Measurements from ENCODE around the gene NRBF2. TPM values are rescaled to one million over a fixed set of nuclear protein-coding genes. Genes with fewer than 3 reads are reported as not detected.
"Not testable (repeated sequence)": the region's sequence is repeated elsewhere in the genome, so short reads cannot be mapped to it uniquely, and the experiment has no call there.

The NRBF2 gene
- polyA plus RNA-seq, 2 donors = 6.7 to 10.7 TPM

DNA sequence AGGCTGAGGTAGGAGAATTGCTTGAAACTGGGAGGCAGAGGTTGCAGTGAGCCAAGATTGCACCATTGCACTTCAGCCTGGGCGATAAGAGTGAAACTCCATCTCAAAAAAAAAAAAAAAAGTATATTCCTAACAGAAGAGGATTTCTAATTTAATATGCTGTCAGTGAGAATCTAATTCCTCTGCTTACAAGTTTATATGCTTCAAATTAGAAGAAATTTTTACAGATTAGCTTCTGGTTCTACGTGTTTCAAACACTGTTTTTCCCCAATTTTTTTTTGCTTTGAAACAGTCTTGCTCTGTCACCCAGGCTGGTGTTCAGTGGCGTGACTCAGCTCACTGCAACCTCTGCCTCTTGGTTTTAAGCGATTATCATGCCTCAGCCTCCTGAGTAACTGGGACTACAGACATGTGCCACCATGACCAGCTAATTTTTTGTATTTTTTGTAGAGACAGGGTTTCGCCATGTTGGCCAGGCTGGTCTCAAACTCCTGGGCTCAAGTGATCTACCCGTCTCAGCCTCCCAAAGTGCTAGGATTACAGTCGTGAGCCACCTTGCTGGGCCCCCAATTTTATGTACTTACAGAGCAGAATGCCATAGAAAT is 30.7 kb upstream of the NRBF2 start:
- H3K36me3 ChIP-seq (ENCODE audit: control insufficient read depth in 2 of 2, insufficient read depth in 2 of 2, low read length in 1 of 2); H3K27ac ChIP-seq (ENCODE audit: low read depth in 2 of 2, low read length in 1 of 2); H3K4me1 ChIP-seq (ENCODE audit: control insufficient read depth in 2 of 2, insufficient read depth in 2 of 2, low read length in 1 of 2); H3K9me3 ChIP-seq (ENCODE audit: control insufficient read depth in 2 of 2, insufficient read depth in 1 of 2, low read depth in 1 of 2, low read length in 1 of 2); H3K4me3 ChIP-seq (ENCODE audit: low read depth in 1 of 2, low read length in 2 of 2); H3K27me3 ChIP-seq (ENCODE audit: control insufficient read depth in 1 of 2, insufficient read depth in 2 of 2, low read length in 2 of 2): not testable (repeated sequence)
- 83 to 86% methylated on average over 7 of the region's 7 CpGs for WGBS, 2 donors

DNA sequence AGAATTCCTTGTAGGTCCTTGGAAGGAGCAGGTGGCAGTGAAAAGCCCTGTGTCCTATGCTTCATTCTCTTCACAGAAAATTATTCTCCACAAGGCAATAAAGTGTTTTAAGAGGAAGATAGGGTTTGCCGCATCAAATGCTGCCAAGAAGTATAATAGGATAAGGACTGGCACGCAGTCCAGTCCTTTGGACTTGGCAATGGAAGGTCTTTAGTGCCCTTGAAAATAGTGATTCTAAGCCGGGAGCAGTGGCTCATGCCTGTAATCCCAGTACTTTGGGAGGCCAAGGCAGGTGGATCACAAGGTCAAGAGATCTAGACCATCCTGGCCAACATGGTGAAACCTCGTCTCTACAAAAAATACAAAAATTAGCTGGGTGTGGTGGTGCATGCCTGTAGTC is 29.9 kb upstream of the NRBF2 start:
- H3K27ac ChIP-seq (ENCODE audit: low read depth in 2 of 2, low read length in 1 of 2); H3K27me3 ChIP-seq (ENCODE audit: control insufficient read depth in 1 of 2, insufficient read depth in 2 of 2, low read length in 2 of 2); H3K4me1 ChIP-seq (ENCODE audit: control insufficient read depth in 2 of 2, insufficient read depth in 2 of 2, low read length in 1 of 2); H3K36me3 ChIP-seq (ENCODE audit: control insufficient read depth in 2 of 2, insufficient read depth in 2 of 2, low read length in 1 of 2); H3K4me3 ChIP-seq (ENCODE audit: low read depth in 1 of 2, low read length in 2 of 2); H3K9me3 ChIP-seq (ENCODE audit: control insufficient read depth in 2 of 2, insufficient read depth in 1 of 2, low read depth in 1 of 2, low read length in 1 of 2): not testable (repeated sequence)
- whole genome bisulfite sequencing, 2 donors = 84 to 92% methylated on average over 4 of the region's 4 CpGs

DNA sequence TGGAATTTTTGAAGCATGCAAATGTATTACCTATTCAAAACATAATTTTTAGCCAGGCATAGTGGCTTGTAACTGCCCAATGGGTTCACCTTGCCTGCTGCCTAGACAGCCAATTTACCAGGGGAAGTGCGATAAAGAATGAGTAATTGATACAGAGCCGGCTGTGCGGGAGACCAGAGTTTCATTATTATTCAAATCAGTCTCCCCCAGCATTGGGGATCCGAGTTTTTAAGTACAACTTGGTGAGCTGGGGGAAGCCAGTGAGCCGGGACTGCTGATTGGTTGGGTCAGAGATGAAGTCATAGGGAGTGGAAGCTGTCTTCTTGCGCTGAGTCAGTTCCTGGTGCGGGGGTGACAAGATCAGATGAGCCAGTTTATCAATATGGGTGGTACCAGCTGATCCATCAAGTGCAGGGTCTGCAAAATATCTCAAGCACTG is 29.1 kb upstream of the NRBF2 start:
- Histone ChIP-seq H3K9me3 (ENCODE audit: control insufficient read depth in 2 of 2, insufficient read depth in 1 of 2, low read depth in 1 of 2, low read length in 1 of 2) (no peaks in the 10 kb centered on the region), H3K4me3 (ENCODE audit: low read depth in 1 of 2, low read length in 2 of 2) (no peak overlapping the region), H3K27me3 (ENCODE audit: control insufficient read depth in 1 of 2, insufficient read depth in 2 of 2, low read length in 2 of 2) (no peaks in the 10 kb centered on the region), H3K27ac (ENCODE audit: low read depth in 2 of 2, low read length in 1 of 2) (no peak overlapping the region), H3K36me3 (ENCODE audit: control insufficient read depth in 2 of 2, insufficient read depth in 2 of 2, low read length in 1 of 2) (no peaks in the 10 kb centered on the region), H3K4me1 (ENCODE audit: control insufficient read depth in 2 of 2, insufficient read depth in 2 of 2, low read length in 1 of 2) (no peaks in the 10 kb centered on the region)
- WGBS, 2 donors = 69 to 71% methylated on average over 7 of the region's 7 CpGs

DNA sequence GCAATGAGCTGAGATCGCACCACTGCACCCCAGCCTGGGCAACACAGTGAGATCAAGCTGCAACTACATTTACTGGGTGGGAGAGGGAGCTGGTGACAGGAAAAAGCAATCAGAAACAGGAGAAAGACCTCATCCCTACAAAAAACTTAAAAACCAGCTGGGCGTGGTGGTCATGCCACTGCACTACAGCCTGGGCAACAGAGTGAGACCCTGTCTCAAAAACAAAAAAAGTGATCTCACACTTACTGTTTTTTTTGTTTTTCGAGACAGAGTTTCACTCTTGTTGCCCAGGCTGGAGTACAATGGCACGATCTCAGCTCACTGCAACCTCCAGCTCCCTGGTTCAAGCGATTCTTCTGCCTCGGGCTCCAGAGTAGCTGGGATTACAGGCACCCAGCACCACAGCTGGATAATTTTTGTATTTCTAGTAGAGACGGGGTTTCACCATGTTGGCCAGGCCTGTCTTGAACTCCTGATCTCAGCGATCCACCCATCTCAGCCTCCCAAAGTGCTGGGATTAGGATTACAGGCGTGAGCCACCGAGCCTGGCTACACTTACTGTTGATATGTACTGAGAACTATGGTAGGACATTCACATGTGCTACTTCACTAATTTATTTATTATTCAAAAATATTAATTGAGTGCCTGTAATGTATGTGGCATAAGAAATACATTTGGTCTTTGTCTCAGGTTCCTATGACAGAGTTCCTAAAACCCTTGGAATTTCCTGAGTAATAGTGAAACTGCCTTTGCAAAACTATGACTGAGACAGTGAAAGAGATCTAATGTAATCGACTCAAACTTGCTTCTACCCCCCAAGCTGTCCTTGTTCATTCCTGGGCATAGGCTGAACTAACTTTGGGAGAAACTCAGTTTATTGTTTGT is 27.7 kb upstream of the NRBF2 start:
- Histone ChIP-seq H3K4me1 (ENCODE audit: control insufficient read depth in 2 of 2, insufficient read depth in 2 of 2, low read length in 1 of 2) (no peaks in the 10 kb centered on the region), H3K4me3 (ENCODE audit: low read depth in 1 of 2, low read length in 2 of 2) (no peak overlapping the region), H3K27me3 (ENCODE audit: control insufficient read depth in 1 of 2, insufficient read depth in 2 of 2, low read length in 2 of 2) (no peaks in the 10 kb centered on the region), H3K9me3 (ENCODE audit: control insufficient read depth in 2 of 2, insufficient read depth in 1 of 2, low read depth in 1 of 2, low read length in 1 of 2) (no peaks in the 10 kb centered on the region), H3K36me3 (ENCODE audit: control insufficient read depth in 2 of 2, insufficient read depth in 2 of 2, low read length in 1 of 2) (no peaks in the 10 kb centered on the region), H3K27ac (ENCODE audit: low read depth in 2 of 2, low read length in 1 of 2) (no peak overlapping the region)
- 82 to 83% methylated on average over 11 of the region's 11 CpGs for WGBS, 2 donors

DNA sequence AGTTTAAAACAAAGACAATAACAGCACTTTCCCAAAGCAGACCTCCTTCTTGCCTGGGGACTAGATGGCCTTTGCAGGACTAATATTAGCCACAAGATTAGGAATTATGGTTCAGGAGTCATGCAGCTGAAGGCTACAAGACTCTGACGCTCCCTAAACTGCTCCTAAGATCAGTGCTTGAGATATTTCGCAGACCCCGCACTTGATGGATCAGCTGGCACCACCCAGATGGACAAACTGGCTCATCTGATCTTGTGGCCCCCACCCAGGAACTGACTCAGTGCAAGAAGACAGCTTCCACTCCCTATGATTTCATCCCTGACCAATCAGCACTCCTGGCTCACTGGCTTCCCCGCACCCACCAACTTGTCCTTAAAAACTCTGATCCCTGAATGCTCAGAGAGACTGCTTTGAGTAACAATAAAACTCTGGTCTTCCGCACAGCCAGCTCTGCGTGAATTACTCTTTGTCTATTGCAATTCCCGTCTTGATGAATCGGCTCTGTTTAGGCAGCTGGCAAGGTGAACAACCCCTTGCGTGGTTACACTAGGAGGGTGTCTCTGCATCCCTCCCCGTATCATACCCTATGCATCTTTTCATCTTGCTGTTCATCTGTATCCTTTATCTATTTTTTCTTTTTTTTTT is 26.9 kb upstream of the NRBF2 start:
- no peaks in the 10 kb centered on the region for H3K27me3 ChIP-seq (ENCODE audit: control insufficient read depth in 1 of 2, insufficient read depth in 2 of 2, low read length in 2 of 2)
- H3K27ac ChIP-seq (ENCODE audit: low read depth in 2 of 2, low read length in 1 of 2) = peak overlapping the region in 1 of 2 donors; percentile 42
- 56 to 63% methylated on average over 10 of the region's 10 CpGs for WGBS, 2 donors
- H3K36me3 ChIP-seq (ENCODE audit: control insufficient read depth in 2 of 2, insufficient read depth in 2 of 2, low read length in 1 of 2) = no peaks in the 10 kb centered on the region
- H3K4me1 ChIP-seq (ENCODE audit: control insufficient read depth in 2 of 2, insufficient read depth in 2 of 2, low read length in 1 of 2) = no peaks in the 10 kb centered on the region
- H3K4me3 ChIP-seq (ENCODE audit: low read depth in 1 of 2, low read length in 2 of 2) = no peak overlapping the region
- H3K9me3 ChIP-seq (ENCODE audit: control insufficient read depth in 2 of 2, insufficient read depth in 1 of 2, low read depth in 1 of 2, low read length in 1 of 2) = no peaks in the 10 kb centered on the region

DNA sequence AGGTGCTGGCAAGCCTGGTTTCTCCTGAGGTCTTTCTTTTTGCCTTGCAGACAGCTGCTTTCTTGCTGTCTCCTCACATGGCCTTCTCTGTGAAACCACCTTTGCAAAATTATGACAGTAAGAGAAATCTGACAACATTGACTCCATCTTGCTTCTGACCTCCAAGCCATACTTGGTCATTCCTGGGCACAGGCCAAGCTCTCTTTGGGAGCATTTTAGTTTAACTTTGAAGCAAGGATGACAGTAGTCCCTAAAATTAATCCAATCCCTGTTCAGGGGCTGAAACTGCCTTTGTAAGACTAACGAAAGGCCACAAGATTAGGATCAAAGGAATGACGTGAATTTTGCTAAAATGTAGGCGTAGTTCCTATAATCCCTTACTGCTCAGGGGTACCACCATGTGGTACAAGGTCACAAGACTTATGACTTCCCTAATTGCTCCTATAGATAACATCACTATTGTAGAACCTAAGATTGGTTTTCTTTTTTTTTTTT is 25.1 kb upstream of the NRBF2 start:
- H3K4me3 ChIP-seq (ENCODE audit: low read depth in 1 of 2, low read length in 2 of 2) = no peak overlapping the region
- WGBS, 2 donors = 54 to 56% methylated on average over 3 of the region's 3 CpGs
- H3K27me3 ChIP-seq (ENCODE audit: control insufficient read depth in 1 of 2, insufficient read depth in 2 of 2, low read length in 2 of 2) = no peaks in the 10 kb centered on the region
- no peaks in the 10 kb centered on the region for H3K9me3 ChIP-seq (ENCODE audit: control insufficient read depth in 2 of 2, insufficient read depth in 1 of 2, low read depth in 1 of 2, low read length in 1 of 2)
- no peaks in the 10 kb centered on the region for H3K36me3 ChIP-seq (ENCODE audit: control insufficient read depth in 2 of 2, insufficient read depth in 2 of 2, low read length in 1 of 2)
- H3K4me1 ChIP-seq (ENCODE audit: control insufficient read depth in 2 of 2, insufficient read depth in 2 of 2, low read length in 1 of 2) = no peaks in the 10 kb centered on the region
- H3K27ac ChIP-seq (ENCODE audit: low read depth in 2 of 2, low read length in 1 of 2) = no peak overlapping the region

DNA sequence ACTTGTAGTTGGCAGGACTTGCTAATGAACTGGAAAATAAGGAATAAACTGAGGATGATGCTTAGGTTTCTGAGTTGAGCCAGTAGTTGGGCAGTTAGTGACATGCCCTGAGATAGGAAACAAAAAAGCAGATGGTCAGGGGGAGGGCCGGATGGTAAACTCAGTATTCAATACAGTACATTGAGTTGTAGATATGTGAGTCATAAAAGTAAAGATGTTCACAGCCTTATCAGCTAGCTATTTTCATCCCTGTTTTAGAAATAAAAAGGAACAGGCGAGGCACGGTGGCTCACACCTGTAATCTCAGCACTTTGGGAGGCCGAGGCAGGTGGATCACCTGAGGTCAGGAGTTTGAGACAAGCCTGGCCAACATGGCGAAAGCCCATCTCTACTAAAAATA is 22.2 kb upstream of the NRBF2 start:
- 92% methylated on average over 5 of the region's 5 CpGs for WGBS, 2 donors
- H3K4me1 ChIP-seq (ENCODE audit: control insufficient read depth in 2 of 2, insufficient read depth in 2 of 2, low read length in 1 of 2) = no peaks in the 10 kb centered on the region
- H3K9me3 ChIP-seq (ENCODE audit: control insufficient read depth in 2 of 2, insufficient read depth in 1 of 2, low read depth in 1 of 2, low read length in 1 of 2) = no peaks in the 10 kb centered on the region
- H3K36me3 ChIP-seq (ENCODE audit: control insufficient read depth in 2 of 2, insufficient read depth in 2 of 2, low read length in 1 of 2) = no peaks in the 10 kb centered on the region
- H3K27ac ChIP-seq (ENCODE audit: low read depth in 2 of 2, low read length in 1 of 2) = no peak overlapping the region
- H3K4me3 ChIP-seq (ENCODE audit: low read depth in 1 of 2, low read length in 2 of 2) = no peak overlapping the region
- no peaks in the 10 kb centered on the region for H3K27me3 ChIP-seq (ENCODE audit: control insufficient read depth in 1 of 2, insufficient read depth in 2 of 2, low read length in 2 of 2)

DNA sequence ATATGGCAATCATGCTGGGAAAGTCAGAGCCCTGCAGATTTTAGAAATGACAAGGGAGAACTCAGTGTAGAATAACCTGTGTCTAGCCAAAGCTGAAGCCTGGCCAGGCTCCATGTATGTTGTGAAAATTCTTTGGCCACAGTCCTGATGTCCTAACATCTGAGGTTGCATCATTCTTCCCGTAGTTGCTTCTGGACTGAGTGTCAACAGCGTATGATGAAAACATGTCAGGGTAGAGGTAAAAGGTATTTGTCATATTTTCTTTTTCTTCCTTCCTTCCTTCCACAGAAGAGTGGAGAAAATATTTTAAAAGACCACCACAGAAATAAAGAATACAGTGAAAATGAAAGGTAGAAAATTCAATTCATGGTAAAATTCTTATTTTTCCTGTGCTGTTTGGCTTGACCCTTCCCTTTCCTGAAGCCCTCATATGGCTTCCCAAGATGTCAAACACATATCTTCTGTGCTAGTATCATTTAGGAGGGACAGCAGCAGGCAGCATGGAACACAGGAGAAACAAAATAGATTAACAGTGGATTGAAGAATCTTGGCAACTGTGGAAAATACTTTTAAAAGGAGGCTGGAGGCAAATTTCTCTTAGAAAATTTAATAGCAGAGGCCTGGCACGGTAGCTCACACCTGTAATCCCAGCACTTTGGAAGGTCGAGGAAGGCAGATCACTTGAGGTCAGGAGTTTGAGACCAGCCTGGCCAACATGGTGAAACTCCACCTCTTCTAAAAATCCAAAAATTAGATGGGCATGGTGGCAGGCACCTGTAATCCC is 18.9 kb upstream of the NRBF2 start:
- 37 to 51% methylated on average over 4 of the region's 4 CpGs for WGBS, 2 donors
- no peak overlapping the region for H3K4me3 ChIP-seq (ENCODE audit: low read depth in 1 of 2, low read length in 2 of 2)
- no peaks in the 10 kb centered on the region for H3K36me3 ChIP-seq (ENCODE audit: control insufficient read depth in 2 of 2, insufficient read depth in 2 of 2, low read length in 1 of 2)
- peaks cover 0 to 2% of the 10 kb centered on the region in 2 donors for H3K27me3 ChIP-seq (ENCODE audit: control insufficient read depth in 1 of 2, insufficient read depth in 2 of 2, low read length in 2 of 2)
- H3K4me1 ChIP-seq (ENCODE audit: control insufficient read depth in 2 of 2, insufficient read depth in 2 of 2, low read length in 1 of 2) = no peaks in the 10 kb centered on the region
- H3K27ac ChIP-seq (ENCODE audit: low read depth in 2 of 2, low read length in 1 of 2) = no peak overlapping the region
- H3K9me3 ChIP-seq (ENCODE audit: control insufficient read depth in 2 of 2, insufficient read depth in 1 of 2, low read depth in 1 of 2, low read length in 1 of 2) = no peaks in the 10 kb centered on the region

DNA sequence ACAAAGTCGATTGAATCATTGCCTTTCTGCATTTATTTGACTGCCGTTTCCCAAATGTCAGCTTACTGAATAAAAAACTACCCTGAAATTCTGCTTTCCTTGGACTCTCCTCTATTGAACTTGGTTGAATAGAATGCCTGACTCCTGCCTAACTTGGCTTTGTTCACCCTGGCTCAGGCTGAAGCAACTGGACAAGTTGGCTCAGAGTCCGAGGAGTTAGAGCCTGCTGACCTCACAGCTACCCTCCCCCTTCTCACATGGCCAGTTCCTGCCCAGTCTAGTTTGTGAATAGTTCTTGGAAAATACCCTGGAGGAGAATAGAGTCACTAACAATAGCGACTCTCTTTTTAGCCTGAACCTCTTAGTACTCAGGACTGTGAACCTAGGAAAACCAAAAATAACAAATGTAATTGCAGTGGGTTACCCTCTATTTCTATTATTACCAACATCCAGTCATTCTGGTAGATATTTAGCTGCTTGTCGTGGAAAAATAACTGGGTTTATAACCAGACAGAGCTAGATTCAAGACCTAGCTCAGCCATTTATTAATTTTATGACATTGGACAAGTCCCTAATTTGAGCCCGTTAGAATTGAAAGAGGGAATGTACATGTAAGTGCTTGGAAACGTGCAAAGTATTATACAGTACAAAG is 17.3 kb upstream of the NRBF2 start:
- no peaks in the 10 kb centered on the region for H3K4me1 ChIP-seq (ENCODE audit: control insufficient read depth in 2 of 2, insufficient read depth in 2 of 2, low read length in 1 of 2)
- no peaks in the 10 kb centered on the region for H3K36me3 ChIP-seq (ENCODE audit: control insufficient read depth in 2 of 2, insufficient read depth in 2 of 2, low read length in 1 of 2)
- no peaks in the 10 kb centered on the region for H3K9me3 ChIP-seq (ENCODE audit: control insufficient read depth in 2 of 2, insufficient read depth in 1 of 2, low read depth in 1 of 2, low read length in 1 of 2)
- peaks cover 0 to 2% of the 10 kb centered on the region in 2 donors for H3K27me3 ChIP-seq (ENCODE audit: control insufficient read depth in 1 of 2, insufficient read depth in 2 of 2, low read length in 2 of 2)
- whole genome bisulfite sequencing, 2 donors = 35 to 43% methylated on average over 7 of the region's 7 CpGs
- no peak overlapping the region for H3K4me3 ChIP-seq (ENCODE audit: low read depth in 1 of 2, low read length in 2 of 2)
- H3K27ac ChIP-seq (ENCODE audit: low read depth in 2 of 2, low read length in 1 of 2) = peak overlapping the region in 1 of 2 donors; percentile 20
